Measurements from ENCODE around the gene PRG3. TPM values are rescaled to one million over a fixed set of nuclear protein-coding genes. Genes with fewer than 3 reads are reported as not detected.

Gene PRG3
- total RNA-seq, 1 donor from 2014 or later, result not detected

DNA sequence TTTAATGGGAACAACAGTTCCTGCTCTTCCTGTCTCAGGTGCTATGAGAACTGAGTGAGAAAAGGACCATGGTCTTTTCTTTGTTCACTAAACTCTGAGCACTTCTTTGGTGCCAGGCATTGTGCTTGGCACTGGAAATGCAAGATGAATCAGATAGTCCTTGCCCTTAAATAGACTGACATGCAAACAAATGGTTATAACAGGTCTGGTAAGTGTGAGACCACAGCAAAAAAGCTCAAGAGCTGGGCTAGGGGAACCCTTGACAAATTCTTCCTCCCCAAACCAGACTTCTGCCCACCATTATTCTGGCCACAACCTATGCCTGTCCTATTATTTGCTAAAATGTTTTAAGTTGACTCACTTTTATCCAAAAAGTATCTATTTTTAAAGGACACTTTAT lies 40.9 kb upstream of the PRG3 start:
- Histone ChIP-seq H3K4me3 (ENCODE audit: low read depth, low read length) (no peak overlapping the region), H3K36me3 (ENCODE audit: control insufficient read depth, insufficient read depth, low read length) (no peaks in the 10 kb centered on the region), H3K27me3 (ENCODE audit: control insufficient read depth, insufficient read depth, low read length) (no peaks in the 10 kb centered on the region)
- no peak for DNase-seq (ENCODE audit: low read depth)
- TF ChIP-seq, protein P1, sequence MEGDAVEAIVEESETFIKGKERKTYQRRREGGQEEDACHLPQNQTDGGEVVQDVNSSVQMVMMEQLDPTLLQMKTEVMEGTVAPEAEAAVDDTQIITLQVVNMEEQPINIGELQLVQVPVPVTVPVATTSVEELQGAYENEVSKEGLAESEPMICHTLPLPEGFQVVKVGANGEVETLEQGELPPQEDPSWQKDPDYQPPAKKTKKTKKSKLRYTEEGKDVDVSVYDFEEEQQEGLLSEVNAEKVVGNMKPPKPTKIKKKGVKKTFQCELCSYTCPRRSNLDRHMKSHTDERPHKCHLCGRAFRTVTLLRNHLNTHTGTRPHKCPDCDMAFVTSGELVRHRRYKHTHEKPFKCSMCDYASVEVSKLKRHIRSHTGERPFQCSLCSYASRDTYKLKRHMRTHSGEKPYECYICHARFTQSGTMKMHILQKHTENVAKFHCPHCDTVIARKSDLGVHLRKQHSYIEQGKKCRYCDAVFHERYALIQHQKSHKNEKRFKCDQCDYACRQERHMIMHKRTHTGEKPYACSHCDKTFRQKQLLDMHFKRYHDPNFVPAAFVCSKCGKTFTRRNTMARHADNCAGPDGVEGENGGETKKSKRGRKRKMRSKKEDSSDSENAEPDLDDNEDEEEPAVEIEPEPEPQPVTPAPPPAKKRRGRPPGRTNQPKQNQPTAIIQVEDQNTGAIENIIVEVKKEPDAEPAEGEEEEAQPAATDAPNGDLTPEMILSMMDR (IDR thresholded peaks at IDR 0.05; ENCODE audit: insufficient read depth, low read length, poor library complexity, severe bottlenecking), result no peak

DNA sequence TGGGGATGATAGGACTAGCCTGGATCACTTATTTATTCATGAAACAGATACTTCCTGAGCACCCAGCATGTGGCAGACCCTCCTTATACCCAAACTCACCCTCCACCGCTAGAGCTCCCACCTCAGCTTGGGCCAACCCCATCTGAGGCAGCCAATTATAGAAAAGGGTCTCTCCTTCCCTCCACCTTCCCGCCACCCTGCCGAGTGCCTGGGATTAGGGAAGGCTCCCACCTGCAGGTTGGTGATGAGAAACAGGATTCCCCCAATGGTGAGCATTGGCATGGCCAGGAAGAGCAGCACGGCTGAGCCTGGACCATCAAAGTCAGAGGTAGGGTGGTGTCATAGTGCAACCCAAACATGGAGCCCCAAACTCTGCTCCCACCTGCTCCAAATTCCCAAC lies 40.1 kb upstream of the PRG3 start:
- Histone ChIP-seq H3K27me3 (ENCODE audit: control insufficient read depth, insufficient read depth, low read length) (no peaks in the 10 kb centered on the region), H3K4me3 (ENCODE audit: low read depth, low read length) (no peak overlapping the region), H3K36me3 (ENCODE audit: control insufficient read depth, insufficient read depth, low read length) (no peaks in the 10 kb centered on the region)
- no peak for DNase-seq (ENCODE audit: low read depth)
- TF ChIP-seq, protein P1 (IDR thresholded peaks at IDR 0.05; ENCODE audit: insufficient read depth, low read length, poor library complexity, severe bottlenecking), result no peak

- TF ChIP-seq, protein P1 (IDR thresholded peaks at IDR 0.05; ENCODE audit: insufficient read depth, low read length, poor library complexity, severe bottlenecking), result no peak
- Histone ChIP-seq H3K36me3 (ENCODE audit: control insufficient read depth, insufficient read depth, low read length) (no peaks in the 10 kb centered on the region), H3K27me3 (ENCODE audit: control insufficient read depth, insufficient read depth, low read length) (no peaks in the 10 kb centered on the region), H3K4me3 (ENCODE audit: low read depth, low read length) (no peak overlapping the region)
- DNase-seq (ENCODE audit: low read depth), result no peak
These were observed 38.2 kb upstream of the PRG3 start for GRCh38 chr11:57419146-57419545.

- no peak for DNase-seq (ENCODE audit: low read depth)
- TF ChIP-seq, protein P1 (IDR thresholded peaks at IDR 0.05; ENCODE audit: insufficient read depth, low read length, poor library complexity, severe bottlenecking), result no peak
- H3K27me3 ChIP-seq (ENCODE audit: control insufficient read depth, insufficient read depth, low read length), result no peaks in the 10 kb centered on the region
- no peaks in the 10 kb centered on the region for H3K36me3 ChIP-seq (ENCODE audit: control insufficient read depth, insufficient read depth, low read length)
- no peak overlapping the region for H3K4me3 ChIP-seq (ENCODE audit: low read depth, low read length)
These were observed 37.2 kb upstream of the PRG3 start for GRCh38 chr11:57418131-57418530.

DNA sequence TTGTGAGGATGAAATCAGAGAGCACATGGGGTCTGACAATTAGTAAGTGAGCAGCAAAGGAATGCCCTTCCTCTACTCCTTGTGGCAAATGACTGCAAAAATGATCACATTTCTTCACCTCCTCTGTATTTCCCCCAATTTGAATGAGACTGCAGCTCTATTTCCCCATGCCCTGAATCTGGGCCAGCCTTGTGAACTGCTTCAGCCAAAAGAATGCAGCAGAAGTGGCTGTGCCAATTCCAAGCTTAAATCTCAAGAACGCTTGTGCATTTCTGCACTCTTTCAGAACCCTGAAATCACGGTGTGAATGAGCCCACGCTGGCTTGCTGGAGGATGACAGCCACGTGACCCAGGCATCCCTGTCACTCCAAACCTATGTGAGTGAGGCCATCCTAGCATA lies 36.1 kb upstream of the PRG3 start:
- TF ChIP-seq, protein P1 (IDR thresholded peaks at IDR 0.05; ENCODE audit: insufficient read depth, low read length, poor library complexity, severe bottlenecking), result no peak
- Histone ChIP-seq H3K27me3 (ENCODE audit: control insufficient read depth, insufficient read depth, low read length) (no peaks in the 10 kb centered on the region), H3K36me3 (ENCODE audit: control insufficient read depth, insufficient read depth, low read length) (no peaks in the 10 kb centered on the region), H3K4me3 (ENCODE audit: low read depth, low read length) (no peak overlapping the region)
- DNase-seq (ENCODE audit: low read depth), result no peak

GRCh38 chr11:57416436-57416835 lies 35.5 kb upstream of the PRG3 start:
- DNase-seq (ENCODE audit: low read depth), result no peak
- no peak overlapping the region for H3K4me3 ChIP-seq (ENCODE audit: low read depth, low read length)
- H3K27me3 ChIP-seq (ENCODE audit: control insufficient read depth, insufficient read depth, low read length), result no peaks in the 10 kb centered on the region
- TF ChIP-seq, protein P1 (IDR thresholded peaks at IDR 0.05; ENCODE audit: insufficient read depth, low read length, poor library complexity, severe bottlenecking), result no peak
- no peaks in the 10 kb centered on the region for H3K36me3 ChIP-seq (ENCODE audit: control insufficient read depth, insufficient read depth, low read length)

Data from kidney epithelial cell (primary cell).